ENCODE measurements around the gene URB2. TPM values are rescaled to one million over a fixed set of nuclear protein-coding genes. Genes with fewer than 3 reads are reported as not detected.

URB2 gene
- total and polyA plus RNA-seq, 10 of the 15 experiments (the other 5 are each of a cell fraction or from before 2014, with no cell fraction given): 2.7 to 24.0 (median 16.9) TPM

- TF ChIP-seq CUX1 (IDR thresholded peaks at IDR 0.05; ENCODE audit: insufficient replicate concordance, low read depth, low read length) (no peak), RELB (IDR thresholded peaks at IDR 0.05; ENCODE audit: low read depth) (no peak), USF2 (IDR thresholded peaks at IDR 0.05; ENCODE audit: borderline replicate concordance, low read depth, low read length) (no peak), SPI1 (IDR thresholded peaks at IDR 0.05; ENCODE audit: borderline replicate concordance, insufficient read depth, low read depth, low read length) (peak; percentile 84), ZNF207 (IDR thresholded peaks at IDR 0.05; ENCODE audit: borderline replicate concordance) (no peak), MXI1 (IDR thresholded peaks at IDR 0.05; ENCODE audit: low read depth, low read length) (no peak), ZBTB33 (IDR thresholded peaks at IDR 0.05) (no peak), RAD21 (IDR thresholded peaks at IDR 0.05; ENCODE audit: insufficient read depth, low read depth, low read length) (no peak), NR2C1 (IDR thresholded peaks at IDR 0.05) (no peak), DPF2 (IDR thresholded peaks at IDR 0.05) (no peak), ZNF622 (IDR thresholded peaks at IDR 0.05) (no peak), POU2F2 (IDR thresholded peaks at IDR 0.05; ENCODE audit: borderline replicate concordance, low read depth, low read length) (peak; percentile 32; the same call in 1 of the 3 replicates)
Measured at GRCh38 chr1:229579059-229579673, 46.9 kb upstream of the URB2 start (continued).

Data from GM12878 (cell line).